Activated gamma-delta T cell treated with Interleukin-2 at 50 U/mL for 16 hours (primary cell): ENCODE results near the gene LGALS12.

Source experiments
- DNase-seq: peaks from one replicate; pipeline ENCODE4 v3.0.0-alpha.2; 2020

Gene LGALS12, protein sequence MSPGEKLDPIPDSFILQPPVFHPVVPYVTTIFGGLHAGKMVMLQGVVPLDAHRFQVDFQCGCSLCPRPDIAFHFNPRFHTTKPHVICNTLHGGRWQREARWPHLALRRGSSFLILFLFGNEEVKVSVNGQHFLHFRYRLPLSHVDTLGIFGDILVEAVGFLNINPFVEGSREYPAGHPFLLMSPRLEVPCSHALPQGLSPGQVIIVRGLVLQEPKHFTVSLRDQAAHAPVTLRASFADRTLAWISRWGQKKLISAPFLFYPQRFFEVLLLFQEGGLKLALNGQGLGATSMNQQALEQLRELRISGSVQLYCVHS

DNA sequence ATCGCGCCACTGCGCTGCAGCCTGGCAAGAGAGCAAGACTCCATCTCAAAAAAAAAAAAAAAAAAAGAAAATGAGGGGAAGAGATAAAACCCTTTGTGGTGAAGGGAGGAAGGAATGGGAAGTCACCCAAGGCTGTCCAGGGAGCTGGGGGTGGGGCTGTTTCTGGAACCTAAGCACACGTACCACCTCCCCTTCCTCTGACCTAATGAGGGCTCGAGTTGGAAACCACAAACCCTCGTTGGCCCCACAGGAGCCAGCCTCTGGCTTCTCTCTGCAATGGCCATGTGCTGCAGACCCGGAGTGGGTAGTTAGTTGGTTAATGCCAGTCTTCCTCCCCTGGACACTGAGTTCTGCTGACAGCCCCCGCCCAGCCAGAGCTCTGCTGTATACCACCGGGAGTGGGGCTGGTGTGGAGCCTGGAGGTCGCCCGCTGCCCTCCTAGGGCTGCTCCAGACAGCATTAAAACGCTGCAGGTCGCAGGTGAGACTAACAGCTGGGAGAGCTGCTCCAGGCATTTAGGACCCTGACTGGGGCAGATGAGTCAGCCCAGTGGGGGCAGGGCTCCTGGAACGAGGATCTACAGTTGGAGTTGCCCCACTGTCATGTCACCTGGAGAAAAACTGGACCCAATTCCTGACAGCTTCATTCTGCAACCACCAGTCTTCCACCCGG is at the start of gene LGALS12:
TSS of gene LGALS12 (plus strand) at position 228 of the 672 bp plus-strand sequence. CDS start at position 603, 375 bp downstream.
- no peak for DNase-seq

DNA sequence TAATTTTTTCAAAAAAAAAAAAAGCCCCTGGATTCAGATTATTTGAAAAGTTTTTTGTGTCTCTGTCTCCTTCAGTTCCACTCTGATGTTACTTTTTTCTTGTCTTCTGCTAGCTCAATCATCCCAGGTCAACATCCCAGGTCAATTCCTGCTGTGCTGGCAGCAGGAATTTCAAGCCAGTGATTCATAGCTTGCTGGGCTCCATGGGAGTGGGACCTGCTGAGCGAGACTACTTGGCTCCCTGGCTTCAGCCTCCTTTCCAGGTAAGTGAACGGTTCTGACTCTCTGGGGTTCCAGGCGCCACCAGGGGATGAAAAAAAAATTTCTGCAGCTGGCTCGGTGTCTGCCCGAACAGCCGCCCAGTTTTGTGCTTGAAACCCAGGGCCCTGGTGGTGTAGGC is 46.3 kb upstream of the LGALS12 start:
- no peak for DNase-seq

DNA sequence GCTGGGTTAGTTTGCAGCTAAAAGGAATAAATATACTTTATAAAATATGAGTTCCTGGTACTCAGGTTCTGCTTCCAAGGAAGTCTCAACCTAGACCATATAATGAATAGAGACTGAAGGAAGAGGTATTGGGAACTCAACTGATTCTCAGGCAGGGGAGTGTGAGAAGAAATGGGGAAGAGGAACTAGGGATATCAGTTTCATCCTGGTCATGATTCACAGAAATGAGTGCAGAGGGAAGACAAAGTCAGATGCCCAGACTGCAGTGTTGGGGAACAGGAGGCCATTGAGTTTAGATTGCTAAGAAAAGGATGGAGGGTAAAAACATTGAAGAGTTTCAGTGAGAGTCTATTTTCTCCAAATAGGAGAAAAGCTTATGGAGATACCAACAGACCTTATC is 43.7 kb upstream of the LGALS12 start:
- DNase-seq = no peak

DNA sequence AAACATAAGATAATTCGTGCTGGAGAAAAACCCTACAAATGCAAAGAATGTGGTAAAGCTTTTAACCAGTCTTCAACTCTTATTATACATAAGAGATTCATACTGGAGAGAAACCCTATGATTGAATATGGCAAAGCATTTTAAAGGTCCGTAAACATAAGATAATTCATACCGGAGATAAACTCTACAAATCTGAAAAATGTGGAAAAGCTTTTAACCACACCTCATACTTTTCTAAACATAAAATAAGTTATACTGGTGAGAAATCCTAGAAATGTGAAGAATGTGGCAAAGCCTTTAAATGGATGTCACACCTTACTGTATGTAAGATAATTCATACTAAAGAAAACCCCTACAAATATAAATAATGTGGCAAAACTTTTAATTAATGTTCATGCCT is 35.6 kb upstream of the LGALS12 start:
- no peak for DNase-seq

DNA sequence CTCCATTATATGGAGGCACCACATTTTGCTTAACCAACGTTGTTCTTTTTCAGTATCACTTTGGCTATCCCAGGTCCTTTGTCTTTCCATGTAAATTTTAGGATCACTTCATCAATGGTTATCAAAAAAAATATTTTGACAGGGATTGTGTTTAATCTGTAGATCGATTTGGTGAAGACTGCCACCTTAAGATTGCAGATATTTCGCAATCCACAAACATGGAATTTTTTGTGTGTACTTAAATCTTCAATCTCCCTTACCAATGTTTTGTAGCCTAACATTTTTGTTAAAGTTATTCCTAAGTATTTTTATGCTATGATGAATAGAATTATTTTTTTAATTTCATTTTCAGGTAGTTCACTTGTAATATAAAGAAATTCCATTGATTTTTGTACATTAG is 33.5 kb upstream of the LGALS12 start:
- DNase-seq = no peak

DNA sequence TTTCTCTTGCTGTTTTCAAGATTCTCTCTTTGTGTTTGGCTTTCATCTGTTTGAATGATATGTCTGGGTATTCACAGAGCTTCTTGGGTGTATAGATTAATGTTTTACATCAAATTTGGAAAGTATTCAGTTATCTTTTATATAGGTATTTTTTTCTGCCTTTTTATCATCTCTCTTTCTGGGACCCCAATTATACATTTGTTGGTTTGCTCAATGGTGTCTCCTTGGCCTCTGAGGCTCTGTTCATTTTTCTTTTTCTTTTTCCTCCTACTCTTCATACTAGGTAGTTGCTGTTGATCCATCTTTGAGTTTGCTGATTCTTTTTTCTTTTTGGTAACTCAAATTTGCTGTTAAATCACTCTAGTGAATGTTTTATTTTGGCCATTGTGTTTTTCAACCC is 29.3 kb upstream of the LGALS12 start:
- no peak for DNase-seq

DNA sequence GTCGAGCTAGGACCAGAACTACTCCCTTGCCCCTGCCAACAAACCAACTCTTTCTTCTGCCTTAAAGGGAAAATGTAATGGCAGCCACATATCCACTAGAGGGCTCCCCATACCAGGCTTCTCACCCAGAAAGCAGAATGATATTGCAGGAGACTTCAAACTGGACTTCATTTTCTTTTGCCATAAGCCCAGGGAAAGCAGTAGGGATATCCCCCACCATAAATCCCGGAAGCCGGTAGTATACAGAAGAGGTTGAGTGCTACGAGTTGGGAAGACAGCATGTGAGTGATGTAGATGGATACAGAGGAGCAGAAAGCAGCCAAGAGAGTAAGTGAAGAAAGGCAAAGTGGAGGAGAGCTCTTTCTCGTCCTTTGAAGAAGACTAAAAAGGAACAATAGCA is 27.0 kb upstream of the LGALS12 start:
- DNase-seq = peak; percentile 49

DNA sequence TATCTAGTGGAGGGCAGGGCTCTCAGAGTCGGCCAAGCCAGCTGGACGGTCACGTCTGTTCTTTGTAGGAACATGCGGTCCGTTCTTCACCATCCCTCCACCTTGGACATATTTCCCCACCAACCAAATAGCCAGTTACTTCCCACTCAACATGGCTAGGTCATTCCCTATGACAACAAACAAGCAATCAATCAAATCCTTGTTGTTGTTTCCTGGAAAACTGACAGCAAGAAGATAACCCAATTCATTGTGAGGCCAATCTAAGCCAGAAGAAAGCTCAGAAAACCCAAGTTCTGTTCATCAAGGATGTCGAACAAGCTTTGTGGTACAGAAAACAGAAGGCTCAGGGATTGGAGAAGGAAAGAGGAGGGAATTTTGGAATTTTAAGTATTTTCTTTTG is 25.8 kb upstream of the LGALS12 start:
- no peak for DNase-seq

DNA sequence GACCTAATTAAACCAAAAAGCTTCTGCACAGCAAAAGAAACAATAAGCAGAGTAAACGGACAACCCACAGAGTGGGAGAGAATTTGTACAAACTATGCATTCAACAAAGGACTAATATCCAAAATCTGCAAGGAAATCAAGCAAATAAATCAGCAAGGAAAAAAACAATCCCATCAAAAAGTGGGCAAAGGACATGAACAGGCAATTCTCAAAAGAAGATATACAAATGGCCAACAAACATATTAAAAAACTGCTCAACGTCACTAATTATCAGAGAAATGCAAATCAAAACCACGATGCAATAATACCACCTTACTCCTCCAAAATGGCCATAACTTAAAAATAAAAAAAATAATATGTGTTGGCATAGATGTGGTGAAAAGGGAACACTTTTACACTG is 20.1 kb upstream of the LGALS12 start:
- no peak for DNase-seq

DNA sequence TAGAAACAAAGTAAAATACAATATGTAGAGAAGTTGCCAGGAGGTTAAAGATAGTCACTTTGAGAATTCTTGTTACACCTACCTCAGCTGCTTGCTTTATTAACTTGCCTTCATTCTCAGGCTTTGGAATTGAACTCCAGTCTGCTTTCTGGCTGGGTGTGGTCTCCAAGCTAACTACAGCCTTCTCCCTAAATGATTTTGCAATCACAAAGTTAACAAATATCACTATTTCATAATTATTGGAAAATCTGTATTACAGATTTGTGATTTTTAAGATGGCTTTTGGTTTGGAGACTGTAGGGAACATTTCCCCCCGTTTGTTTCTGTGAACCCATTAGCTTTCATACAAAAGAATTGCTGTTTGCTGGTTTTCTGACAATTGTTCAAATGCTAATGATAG is 17.1 kb upstream of the LGALS12 start:
- DNase-seq = no peak

DNA sequence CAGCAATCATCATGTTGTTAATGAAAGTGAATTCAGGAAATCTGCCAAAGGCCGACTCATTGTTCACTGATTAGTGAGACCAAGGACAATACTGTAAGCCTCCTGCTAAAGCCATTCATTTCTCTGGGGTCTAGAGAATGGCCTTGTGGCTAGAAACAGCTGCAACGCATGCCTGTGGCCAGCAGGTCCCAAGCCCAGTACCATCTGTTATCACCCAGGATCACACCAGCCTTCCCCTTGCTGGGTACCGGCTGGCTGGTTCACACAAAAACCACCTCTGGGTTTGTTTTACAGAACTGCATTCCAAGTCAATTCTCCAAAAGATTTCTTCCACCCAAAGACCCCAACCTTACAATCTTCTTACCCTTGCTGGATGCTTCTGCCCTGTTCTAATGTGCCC is 16.0 kb upstream of the LGALS12 start:
- no peak for DNase-seq

DNA sequence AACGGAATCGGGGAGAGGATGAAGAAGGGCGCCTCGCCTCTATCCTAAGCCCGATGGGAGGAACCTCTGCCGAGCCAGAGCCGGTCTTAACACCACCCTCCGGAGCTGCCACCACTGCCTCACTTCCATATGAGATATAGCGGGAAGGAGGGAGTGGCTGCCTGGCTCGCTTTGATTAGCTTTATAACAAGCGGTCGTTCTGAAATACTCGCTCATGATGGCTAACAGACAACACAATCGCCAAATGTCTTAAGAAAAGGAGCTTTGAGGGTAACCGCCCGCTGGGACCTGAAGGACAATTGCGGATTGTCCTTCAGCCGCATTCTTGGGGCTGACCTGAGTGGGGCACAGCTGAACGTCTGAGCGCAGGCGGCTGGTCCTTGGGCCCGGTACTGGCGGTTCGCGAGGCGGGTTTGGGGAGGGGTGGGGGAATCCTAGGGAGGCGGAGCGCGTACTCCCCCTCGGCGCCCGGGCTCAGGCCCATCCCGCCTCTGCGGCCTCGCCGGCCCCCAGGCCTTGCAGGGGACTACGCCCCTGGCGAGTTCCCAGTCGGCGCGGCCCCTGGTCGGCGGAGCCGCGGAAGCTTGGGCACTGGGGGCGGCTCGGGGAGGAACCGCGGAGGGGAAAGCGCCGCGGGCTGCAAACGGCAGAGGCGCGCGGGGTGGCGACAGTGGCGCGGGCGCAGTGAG is 15.2 kb upstream of the LGALS12 start, which contains the start of gene PLAAT5:
TSS of gene PLAAT5 (minus strand) at position 617 of the 689 bp plus-strand sequence. CDS start at position 484, 133 bp downstream.
- DNase-seq = no peak

DNA sequence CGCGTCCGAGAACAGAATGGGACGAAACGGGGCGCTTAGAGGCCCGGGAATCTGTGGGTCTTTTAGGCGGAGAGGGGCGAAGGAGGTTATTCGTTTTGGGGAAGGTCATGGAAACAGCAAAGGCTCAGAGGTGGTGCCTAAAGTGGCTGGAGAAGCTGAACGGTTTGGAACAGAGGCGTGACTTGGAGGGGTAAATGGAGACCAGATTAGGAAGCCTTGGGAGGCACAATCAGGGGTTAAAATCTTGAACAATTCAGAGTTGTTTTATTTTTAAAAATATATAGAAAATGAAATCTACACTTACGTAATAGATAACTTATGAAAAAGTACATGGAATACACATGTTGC is 14.7 kb upstream of the LGALS12 start:
- DNase-seq = no peak

DNA sequence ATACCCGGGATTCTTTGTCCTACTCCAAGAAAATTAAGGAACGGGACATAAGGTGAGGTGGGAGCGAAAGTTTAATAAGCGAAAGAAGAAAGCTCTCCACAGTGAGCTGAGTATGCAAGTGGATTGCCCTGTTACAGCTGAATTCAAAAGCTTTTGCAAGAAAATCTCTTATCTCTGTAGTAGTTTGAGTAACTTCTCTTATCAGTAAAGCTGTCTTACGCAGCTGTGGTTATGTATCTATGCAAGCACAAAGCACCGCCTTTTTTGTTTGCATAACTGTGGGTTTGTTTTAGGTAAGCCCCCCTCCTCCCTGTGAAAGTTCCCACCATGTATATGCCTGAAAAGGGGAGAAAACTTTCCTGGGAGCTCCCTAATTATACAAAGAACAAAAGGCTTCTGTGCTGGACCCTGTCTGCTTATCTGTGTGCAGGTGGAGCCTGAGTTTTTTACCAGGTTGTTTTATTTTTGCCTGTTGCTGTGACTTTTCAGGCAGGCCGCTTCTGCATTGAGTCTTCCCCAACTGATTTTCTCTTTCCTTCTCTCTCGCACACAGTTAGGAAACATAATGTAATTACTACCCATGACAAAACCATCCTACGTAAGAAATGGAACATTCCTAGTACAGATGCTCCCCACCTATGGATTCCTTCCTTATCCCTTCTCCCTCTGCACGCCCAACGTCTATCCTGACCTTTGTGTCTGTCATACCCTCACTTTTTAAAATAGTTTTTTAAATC is 14.1 kb upstream of the LGALS12 start:
- DNase-seq = no peak

DNA sequence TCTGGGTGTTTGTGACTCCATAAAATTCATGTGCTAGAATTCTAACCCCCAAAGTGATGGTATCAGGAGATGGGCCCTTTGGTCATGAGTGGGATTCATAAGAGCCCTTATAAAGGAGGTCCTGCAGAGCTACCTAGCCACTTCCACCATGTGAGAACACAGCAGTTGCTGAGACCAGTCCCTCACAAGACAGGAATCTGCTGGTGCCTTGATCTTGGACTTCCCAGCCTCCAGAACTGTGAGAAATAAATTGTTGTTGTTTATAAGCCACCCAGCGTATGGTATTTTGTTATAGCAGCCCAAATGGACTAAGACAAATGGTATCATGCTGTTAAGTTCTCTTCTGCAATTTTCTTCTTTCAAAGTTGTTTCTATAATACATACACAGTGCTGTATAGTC is 13.4 kb upstream of the LGALS12 start:
- DNase-seq = no peak

DNA sequence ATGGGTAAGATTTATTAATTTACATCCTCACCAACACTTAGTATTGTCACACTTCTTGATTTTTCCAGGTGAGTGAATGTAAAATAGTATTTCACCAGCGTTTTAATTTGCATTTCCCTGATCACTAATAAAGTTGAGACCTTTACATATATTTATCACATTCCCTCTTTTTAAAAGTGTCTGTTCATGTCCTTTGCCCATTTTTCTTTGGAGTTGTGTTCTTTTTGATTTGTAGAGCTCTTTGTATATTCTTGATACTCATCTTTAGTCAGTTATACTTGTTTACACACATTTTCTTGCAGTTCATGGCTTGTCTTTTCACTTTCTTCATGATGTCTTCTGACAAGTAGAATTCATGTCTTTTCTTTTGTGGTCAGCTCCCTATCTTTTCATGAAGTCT is 12.8 kb upstream of the LGALS12 start:
- no peak for DNase-seq

DNA sequence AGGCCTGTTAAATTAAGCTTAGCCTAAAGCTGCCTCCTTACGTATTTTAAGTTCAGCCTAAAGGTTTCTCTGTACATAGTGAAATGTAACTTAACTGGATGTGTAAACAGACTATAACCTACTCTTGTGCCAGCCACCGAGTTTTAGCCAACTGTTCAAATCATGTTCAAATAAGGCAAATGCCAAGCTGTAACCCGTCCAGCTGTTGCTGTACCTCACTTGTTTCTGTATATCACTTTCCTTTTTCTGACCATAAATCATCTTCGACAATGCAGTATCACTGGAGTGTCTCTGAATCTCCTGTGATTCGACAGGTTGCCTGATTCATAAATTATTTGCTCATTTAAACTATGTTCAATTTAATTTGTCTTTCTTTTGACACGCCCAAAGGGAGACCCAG is 10.9 kb upstream of the LGALS12 start:
- no peak for DNase-seq

DNA sequence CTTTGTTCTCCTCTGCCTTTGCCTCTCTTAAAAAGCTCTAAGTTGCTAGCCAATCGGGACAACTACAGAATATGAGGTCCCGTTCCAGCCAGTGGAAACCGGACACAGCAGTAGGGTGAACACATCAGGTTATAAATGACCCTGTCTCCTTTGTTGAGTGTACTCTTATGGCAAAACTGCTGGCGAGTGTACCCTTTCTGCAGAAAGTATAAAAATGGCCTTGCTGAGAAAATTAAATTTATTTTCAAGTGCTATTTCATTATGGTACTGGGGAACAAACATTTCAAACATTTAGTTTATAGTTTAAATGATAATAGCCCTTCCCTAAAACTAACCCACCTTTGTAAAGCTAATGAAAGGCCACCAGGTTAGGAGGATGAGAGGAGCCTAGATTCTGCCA is 6.0 kb upstream of the LGALS12 start:
- no peak for DNase-seq

DNA sequence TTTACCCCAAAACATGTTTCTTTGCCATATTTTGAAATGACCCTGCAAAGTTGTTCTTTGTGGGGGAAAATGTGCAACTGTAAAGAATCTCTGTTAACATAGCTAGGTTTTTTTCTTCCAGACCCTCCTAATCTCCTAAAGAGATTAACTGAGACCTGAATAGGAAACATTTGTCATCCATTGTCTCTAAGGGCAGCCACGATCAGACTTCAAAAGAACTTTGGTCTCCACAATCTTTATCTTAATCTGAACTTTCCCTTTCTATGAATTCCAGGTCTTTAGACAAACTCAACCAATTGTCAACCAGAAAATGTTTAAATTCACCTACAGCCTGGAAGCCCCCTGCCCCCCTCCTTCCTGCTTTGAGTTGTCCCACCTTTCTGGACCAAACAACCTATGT is 4.6 kb upstream of the LGALS12 start:
- no peak for DNase-seq

DNA sequence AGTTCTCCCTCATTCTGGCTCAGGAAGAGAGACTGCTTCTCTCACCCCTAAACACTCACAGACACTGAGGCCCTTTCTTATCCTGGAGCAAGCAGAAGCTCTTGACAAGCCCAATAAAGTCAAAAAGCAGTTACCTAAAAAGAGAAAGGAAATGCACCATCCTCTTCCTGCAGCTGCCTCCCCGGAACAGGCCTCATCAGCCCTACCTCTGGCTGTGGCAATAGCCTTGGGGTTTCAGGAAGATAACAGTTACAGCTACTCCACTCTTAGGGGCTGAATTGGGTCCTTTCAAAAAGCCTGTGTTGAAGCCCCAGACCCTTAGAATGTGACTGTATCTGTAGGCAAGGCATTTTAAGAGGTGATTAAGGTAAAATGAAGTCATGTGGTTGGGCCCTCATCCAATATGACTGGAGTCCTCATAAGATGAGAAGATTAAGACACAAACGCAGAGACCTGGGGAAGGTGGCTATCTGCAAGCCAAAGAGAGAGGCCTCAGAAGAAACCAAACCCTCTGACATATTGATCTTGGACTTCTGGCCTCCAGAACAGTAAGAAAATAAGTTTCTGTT is 3.5 kb upstream of the LGALS12 start:
- DNase-seq = no peak

DNA sequence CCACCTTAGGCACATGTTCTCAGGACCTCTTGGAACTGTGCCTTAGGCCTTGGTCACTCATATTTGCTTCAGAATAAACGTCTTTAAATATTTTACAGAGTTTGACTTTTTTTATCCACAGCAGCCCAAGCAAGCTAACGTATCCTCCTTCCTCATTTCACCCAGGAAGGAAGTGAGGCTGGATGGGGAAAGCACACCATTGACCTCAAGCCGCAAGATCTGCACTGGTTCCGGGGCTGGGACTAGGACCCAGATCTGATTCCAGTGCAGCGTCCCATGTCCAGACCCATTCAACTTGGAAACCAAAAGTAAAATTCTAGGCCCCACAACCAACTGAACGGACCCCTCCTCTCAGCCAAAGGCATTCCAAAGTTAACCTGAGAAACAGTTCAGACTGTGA is 2.4 kb upstream of the LGALS12 start:
- no peak for DNase-seq

DNA sequence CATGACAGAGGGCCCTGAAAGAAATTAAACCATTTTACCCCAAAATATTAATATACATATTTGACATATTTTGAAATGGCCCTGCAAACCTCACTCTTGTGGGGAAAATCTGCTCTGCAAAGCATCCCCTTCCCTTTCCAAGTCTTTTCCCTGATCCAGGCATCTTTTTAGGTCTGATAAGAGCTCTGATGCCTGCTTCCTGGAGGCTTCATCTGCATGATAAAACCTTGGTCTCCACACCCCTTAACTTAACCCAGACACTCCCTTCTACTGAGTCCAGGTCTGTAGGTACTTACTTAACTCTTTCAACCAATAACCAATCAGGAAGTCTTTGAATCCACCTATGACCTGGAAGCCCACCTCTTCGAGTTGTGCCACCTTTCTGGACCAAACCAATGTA is 1.8 kb upstream of the LGALS12 start:
- no peak for DNase-seq

DNA sequence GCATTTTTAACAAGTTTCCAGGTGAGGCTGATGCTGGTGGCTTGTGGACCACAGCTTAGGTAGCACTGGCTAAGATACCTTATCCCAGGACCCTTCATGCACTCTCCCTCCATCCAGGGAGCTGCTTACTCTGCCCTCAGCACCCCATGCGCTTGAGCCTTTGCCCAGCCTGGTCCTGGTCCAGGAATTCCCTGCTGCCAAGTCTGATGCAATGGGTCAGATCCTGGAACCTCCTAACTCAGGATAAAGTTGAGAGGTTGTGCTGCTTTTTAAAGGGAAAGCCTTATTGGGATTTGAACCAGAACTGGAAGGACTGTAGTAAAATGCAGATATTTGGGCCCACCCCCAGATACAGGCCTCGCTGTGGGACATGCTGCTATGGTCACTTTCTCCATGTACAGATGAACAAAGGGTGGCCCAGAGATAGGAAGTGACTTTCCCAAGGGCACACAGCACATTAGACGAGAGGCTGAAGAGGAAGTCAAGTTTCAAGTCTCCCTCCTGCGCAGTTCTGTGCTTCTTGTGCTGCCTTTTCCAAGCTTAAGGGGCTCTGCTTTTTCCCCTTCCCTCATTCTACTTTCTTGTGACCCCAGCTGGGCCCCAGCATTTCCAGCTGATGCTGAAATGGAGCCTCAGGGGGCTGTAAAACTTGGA is 824 bp upstream of the LGALS12 start:
- no peak for DNase-seq
